Pancreas (tissue), 10 donors: ENCODE data around the gene PPP2R5E. TPM values are rescaled to one million over a fixed set of nuclear protein-coding genes. Genes with fewer than 3 reads are reported as not detected.

Source experiments
- ATAC-seq, 4 donors: fragments of 200-7000 bp; cut with Tn5 transposase; one replicate each; pipeline versions ENCODE4 v1.8.0 to v1.9.1; 2020; ENCODE audit warnings: mild to moderate bottlenecking in 4 of 4, moderate library complexity in 4 of 4
- DNase-seq, 6 donors: peaks; one replicate each; pipeline ENCODE4 v3.0.0-alpha.2; 2020
- FAIRE-seq: peaks from 2 replicates; lab custom pipeline; 2012; peaks lifted over from hg19 to GRCh38; lab: Jason Lieb, UNC
- H3K27ac ChIP-seq, 4 donors: fragments of 200-600 bp; sonication (generic); 1 replicate in 3 of 4; 2 replicates in 1 of 4; pipeline versions ENCODE4 v1.5.0 to v1.8.0; 2020
- H3K27me3 ChIP-seq, 4 donors: fragments of 200-600 bp; one replicate each; pipeline ENCODE4 v1.8.0; 2021
- H3K36me3 ChIP-seq, 3 donors: fragments of 200-600 bp; sonication (generic) in 1 of 3; one replicate each; pipeline versions ENCODE4 v1.5.0 to v1.8.0; 2020 to 2021
- H3K4me1 ChIP-seq, 3 donors: fragments of 200-600 bp; one replicate each; pipeline ENCODE4 v1.8.0; 2021
- H3K4me3 ChIP-seq, 4 donors: fragments of 200-600 bp; sonication (generic) in 2 of 4; one replicate each; pipeline versions ENCODE4 v1.5.0 to v1.8.0; 2020 to 2021
- H3K9me3 ChIP-seq, 4 donors: fragments of 200-600 bp; one replicate each; pipeline ENCODE4 v1.8.0; 2021
- WGBS, 2 donors: extraction: QIAGEN DNeasy Blood & Tissue Kit; methylation state at CpG; one replicate each; pipeline ENCODE4 v1.1.7; 2013; 5-methylcytosine and 5-hydroxymethylcytosine counted together
- intact Hi-C, 3 donors: fragments of 100-400 bp; cut with DNase I; formaldehyde crosslinking; loops; one replicate each; pipeline versions ENCODE4 v1.11.1 to v1.14.2; 2022
- polyA plus RNA-seq, 2 donors: library from polyadenylated mRNA; stranded (reverse); fragments of 200-250 nt; gene quantifications; one replicate each; pipeline ENCODE4 v1.2.3, GENCODE V29; 2013
- total RNA-seq, 6 donors: library from RNA; stranded (reverse); fragmentation: NEBNext Ultra II Directional in 4 of 6; extraction: Animal tissue kit (Norgen Biotek cat#: 25700) in 4 of 6; gene quantifications; one replicate each; pipeline versions ENCODE4 v1.2.1 to v1.2.4, GENCODE V29; 2021 to 2023
- TF ChIP-seq, protein P1 (sequence below), 4 donors: fragments of 200-600 bp; sonication (generic) in 3 of 4; IDR thresholded peaks; one replicate each; pipeline versions ENCODE4 v1.5.0 to v1.8.0; 2021; ENCODE audit warnings: antibody characterized with exemption in 4 of 4
- donor health status: healthy with polysubstance abuse.
- donor health status: DM: no; HTN: no; CAD: no; lungs with moderate emphysema.
- donor health status: DM: no; HTN: no; CAD: no.
- donor health status: control.
- donor health status: control.
- donor health status: Bipolar disorder and iron deficiency.
- donor health status: DM: yes; HTN: yes; CAD: no.
- donor health status: DM: no; HTN: no; CAD: no.
- donor health status: DM: no; HTN: no; CAD: no.
- donor health status: DM: yes; HTN: yes; CAD: no.

Gene PPP2R5E
- total and polyA plus RNA-seq, 8 donors = 3.6 to 25.6 (median 15.0) TPM

DNA sequence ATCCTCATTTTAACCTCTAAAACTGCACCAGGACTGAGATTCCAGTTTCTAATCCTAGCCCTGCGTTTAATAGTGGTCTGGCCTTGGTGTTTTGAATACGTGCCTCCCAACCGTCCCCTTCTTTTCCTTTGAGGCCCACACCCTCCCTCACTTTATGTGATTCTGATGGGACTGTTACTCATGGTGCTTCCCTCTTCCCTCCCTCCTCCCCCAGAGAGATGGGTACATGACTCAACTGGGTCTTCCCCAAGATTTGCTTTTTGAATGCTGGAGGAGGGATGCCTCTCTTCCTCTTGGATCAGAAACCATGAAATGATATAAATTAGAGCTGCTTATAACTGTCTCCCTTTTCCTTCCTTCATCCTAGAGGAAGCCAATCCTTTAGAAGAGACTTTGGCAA, 8.2 kb upstream of the PPP2R5E start:
- Histone ChIP-seq H3K36me3 (no peaks in the 10 kb centered on the region), H3K9me3 (no peaks in the 10 kb centered on the region), H3K27me3 (no peaks in the 10 kb centered on the region), H3K27ac (no peak overlapping the region), H3K4me3 (no peak overlapping the region), H3K4me1 (no peaks in the 10 kb centered on the region)
- WGBS, 2 donors = 62 to 87% methylated on average over 3 of the region's 3 CpGs
- FAIRE-seq (no peak), ATAC-seq (no peak), DNase-seq (no peak)
- TF ChIP-seq, protein P1, sequence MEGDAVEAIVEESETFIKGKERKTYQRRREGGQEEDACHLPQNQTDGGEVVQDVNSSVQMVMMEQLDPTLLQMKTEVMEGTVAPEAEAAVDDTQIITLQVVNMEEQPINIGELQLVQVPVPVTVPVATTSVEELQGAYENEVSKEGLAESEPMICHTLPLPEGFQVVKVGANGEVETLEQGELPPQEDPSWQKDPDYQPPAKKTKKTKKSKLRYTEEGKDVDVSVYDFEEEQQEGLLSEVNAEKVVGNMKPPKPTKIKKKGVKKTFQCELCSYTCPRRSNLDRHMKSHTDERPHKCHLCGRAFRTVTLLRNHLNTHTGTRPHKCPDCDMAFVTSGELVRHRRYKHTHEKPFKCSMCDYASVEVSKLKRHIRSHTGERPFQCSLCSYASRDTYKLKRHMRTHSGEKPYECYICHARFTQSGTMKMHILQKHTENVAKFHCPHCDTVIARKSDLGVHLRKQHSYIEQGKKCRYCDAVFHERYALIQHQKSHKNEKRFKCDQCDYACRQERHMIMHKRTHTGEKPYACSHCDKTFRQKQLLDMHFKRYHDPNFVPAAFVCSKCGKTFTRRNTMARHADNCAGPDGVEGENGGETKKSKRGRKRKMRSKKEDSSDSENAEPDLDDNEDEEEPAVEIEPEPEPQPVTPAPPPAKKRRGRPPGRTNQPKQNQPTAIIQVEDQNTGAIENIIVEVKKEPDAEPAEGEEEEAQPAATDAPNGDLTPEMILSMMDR (IDR thresholded peaks at IDR 0.05) = no peak
- intact Hi-C loops = no loop called here

DNA sequence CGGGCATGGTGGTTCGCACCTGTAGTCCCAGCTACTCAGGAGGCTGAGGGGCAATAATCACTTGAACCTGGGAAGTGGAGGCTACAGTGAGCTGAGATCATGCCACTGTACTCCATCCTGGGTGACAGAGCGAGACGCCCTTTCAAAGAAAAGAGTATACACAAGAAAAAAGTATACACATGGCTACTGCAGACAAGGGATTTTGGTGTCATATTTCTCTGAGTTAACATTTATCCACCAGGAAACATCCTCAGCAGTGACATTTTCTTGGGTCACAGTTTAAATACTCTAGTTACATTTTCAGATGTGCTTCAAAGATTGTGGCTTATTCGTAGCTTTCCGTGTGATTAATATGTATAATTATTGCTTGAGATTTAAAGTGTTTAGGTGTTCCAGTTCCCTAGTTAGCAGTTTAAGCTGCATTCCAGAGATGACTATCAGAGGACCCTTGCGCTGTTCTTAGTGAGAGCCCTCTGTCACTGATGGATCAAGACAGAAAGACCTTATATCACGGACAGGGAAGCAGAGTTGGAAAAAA, 4.7 kb upstream of the PPP2R5E start:
- Histone ChIP-seq H3K9me3 (no peaks in the 10 kb centered on the region), H3K27ac (no peak overlapping the region), H3K27me3 (no peaks in the 10 kb centered on the region), H3K4me3 (no peak overlapping the region), H3K36me3 (no peaks in the 10 kb centered on the region), H3K4me1 (no peaks in the 10 kb centered on the region)
- intact Hi-C loops = loop anchor here in 1 of 3 donors (10.0 kb wide), 1 partner anchor 163 kb away; no protein-coding TSS in a partner anchor
- WGBS, 2 donors = 60 to 66% methylated on average over 8 of the region's 8 CpGs
- no peak for FAIRE-seq
- TF ChIP-seq, protein P1 (IDR thresholded peaks at IDR 0.05) = no peak
- DNase-seq = no peak
- no peak for ATAC-seq

DNA sequence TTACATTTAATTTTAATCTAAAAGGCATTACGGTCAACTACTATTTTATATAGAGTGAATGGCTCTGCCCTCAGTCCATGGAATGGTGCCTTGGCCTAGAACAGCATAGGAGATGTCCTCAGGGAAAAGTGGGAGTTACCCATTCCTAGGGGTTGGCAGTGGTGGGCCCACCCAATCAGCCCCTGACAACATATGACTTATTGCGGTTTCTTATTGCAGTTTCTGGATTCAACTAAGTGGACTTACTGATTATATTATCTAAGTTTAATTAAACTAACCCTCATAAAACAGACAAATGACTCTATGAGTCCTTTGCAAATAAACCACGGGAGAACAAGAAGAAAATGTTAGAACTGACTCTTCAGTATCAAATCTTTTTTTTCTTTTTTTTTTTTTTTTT, 2.3 kb upstream of the PPP2R5E start:
- H3K4me3 ChIP-seq = no peak overlapping the region
- H3K27ac ChIP-seq = no peak overlapping the region
- no peaks in the 10 kb centered on the region for H3K27me3 ChIP-seq
- TF ChIP-seq, protein P1 (IDR thresholded peaks at IDR 0.05) = no peak
- ATAC-seq (no peak), DNase-seq (no peak), FAIRE-seq (no peak)
- H3K36me3 ChIP-seq = no peaks in the 10 kb centered on the region
- no peaks in the 10 kb centered on the region for H3K9me3 ChIP-seq
- intact Hi-C loops = loop anchor here in 1 of 3 donors (10.0 kb wide), 1 partner anchor 161 kb away; no protein-coding TSS in a partner anchor
- H3K4me1 ChIP-seq = peaks cover 0 to 11% (median 0%) of the 10 kb centered on the region in 3 donors
- WGBS, 2 donors = 79 to 92% methylated on average over 3 of the region's 3 CpGs

DNA sequence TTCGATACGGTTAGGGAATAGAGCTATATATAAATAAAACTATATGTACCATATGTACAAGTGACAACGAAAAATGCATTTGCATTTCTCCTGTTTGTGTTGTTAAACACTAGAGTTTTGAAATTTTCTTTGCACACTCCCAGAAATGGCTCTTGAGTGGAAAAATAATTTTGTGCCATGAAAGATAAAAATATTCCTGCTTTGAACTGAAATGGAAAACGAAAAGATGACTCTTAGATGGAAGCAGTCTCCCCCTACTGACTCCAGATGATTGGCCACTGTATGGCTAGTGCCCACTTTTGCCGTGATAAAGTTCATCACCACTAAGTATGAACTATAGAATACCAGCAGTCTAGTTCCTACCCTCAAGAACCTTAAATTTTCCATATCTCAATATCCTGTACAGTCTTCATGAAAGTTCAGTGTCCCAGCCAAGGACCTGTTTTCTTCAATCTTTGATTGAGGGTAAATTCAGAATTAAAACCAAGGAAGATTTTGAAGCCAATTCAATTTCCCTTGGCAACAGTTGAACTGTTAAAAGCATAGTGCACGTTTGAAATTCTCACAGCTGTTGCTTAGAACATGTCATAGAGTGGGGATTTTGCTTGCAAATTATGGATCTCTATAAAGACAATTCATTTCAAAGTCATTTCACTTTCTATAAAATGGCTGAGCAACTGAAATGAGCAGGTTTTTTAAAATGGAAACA, 1.6 kb upstream of the PPP2R5E start:
- Histone ChIP-seq H3K4me3 (peak overlapping the region in 1 of 4 donors; percentile 94), H3K27me3 (no peaks in the 10 kb centered on the region), H3K27ac (no peak overlapping the region), H3K4me1 (peaks cover 0 to 11% (median 0%) of the 10 kb centered on the region in 3 donors), H3K9me3 (no peaks in the 10 kb centered on the region), H3K36me3 (peaks cover 0 to under 1% (median 0%) of the 10 kb centered on the region in 3 donors)
- FAIRE-seq (no peak), ATAC-seq (no peak), DNase-seq (no peak)
- TF ChIP-seq, protein P1 (IDR thresholded peaks at IDR 0.05) = no peak
- intact Hi-C loops = loop anchor here in 1 of 3 donors (10.0 kb wide), 1 partner anchor 160 kb away; no protein-coding TSS in a partner anchor
- WGBS, 2 donors = 12 to 17% methylated on average over 6 of the region's 6 CpGs
